Fibroblast of mammary gland (primary cell): ENCODE data around the gene SND1.

Experiments
- DNase-seq: peaks from one replicate; pipeline ENCODE4 v3.0.0-alpha.2; 2010; ENCODE audit warnings: low read depth
- H3K4me3 ChIP-seq: 2 replicates; pipeline ENCODE4 v1.5.1; 2011; ENCODE audit warnings: low read depth, mild to moderate bottlenecking, low read length, moderate library complexity; ENCODE audit not compliant: control insufficient read depth
- TF ChIP-seq, protein P1 (sequence below): conservative IDR thresholded peaks from 2 replicates; pipeline ENCODE4 v1.5.1; 2011; ENCODE audit warnings: low read depth, low read length, inconsistent platforms; ENCODE audit not compliant: control insufficient read depth, insufficient read depth

SND1 gene

DNA sequence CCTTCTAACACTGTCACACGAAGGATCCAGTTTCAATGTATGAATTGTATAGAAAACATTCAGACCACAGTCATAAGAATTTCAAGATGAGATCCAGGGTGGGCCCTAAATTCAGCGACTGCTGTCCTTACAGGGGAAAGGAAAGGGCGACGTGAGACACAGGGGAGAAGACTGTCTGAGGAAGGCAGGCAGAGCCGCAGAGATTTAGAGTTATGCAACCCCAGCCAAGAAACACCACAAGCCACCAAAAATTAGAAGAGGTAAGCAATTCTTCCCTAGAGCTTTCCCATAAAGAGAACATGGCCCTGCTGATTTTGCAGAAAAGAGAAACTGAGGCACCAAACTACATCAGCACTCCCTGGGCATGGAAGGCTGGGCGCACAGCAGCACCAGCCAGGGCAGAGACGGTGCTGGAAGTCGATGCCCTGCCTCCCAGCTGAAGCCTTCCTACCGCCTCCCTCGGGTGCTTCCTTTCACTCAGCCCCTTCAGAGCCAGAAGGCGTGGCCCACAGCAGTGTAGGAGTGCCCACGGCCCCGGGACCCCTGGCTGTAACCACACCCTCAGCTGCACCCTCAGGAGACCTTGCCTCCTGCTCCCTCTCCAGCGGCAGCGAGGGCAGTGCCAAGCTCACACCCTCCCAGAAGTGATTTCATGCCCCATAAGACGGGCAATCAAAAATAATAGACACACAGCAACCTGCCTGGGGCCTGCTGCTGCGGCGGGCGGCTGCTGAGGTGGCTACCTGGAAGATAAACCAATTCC is 460.2 kb downstream of the SND1 start:
- TF ChIP-seq, protein P1, sequence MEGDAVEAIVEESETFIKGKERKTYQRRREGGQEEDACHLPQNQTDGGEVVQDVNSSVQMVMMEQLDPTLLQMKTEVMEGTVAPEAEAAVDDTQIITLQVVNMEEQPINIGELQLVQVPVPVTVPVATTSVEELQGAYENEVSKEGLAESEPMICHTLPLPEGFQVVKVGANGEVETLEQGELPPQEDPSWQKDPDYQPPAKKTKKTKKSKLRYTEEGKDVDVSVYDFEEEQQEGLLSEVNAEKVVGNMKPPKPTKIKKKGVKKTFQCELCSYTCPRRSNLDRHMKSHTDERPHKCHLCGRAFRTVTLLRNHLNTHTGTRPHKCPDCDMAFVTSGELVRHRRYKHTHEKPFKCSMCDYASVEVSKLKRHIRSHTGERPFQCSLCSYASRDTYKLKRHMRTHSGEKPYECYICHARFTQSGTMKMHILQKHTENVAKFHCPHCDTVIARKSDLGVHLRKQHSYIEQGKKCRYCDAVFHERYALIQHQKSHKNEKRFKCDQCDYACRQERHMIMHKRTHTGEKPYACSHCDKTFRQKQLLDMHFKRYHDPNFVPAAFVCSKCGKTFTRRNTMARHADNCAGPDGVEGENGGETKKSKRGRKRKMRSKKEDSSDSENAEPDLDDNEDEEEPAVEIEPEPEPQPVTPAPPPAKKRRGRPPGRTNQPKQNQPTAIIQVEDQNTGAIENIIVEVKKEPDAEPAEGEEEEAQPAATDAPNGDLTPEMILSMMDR: no peak
- H3K4me3 ChIP-seq: no peak overlapping the region
- no peak for DNase-seq

DNA sequence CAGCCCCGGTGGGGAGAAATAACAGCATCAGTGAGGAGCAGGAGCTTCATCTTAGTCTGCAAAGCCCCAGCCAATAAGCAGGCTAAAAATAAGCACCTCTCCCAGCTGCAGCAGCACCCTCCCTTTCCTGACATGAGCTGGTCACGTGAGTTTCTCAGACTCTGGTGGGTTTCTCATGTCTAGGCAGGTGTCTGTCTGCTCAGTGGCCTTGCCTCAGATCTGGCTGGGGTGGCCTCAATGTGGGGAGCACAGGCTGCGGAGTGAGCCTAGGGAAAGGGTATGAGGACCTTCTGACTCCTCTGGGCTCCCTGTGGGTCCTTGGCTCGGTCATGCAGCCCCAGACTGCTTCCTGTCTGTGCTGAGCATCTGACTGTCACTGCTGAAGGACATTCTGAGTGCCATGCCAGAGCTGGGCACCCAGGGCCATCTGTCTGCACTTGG is 460.8 kb downstream of the SND1 start:
- H3K4me3 ChIP-seq: no peak overlapping the region
- DNase-seq: no peak
- TF ChIP-seq, protein P1: no peak

DNA sequence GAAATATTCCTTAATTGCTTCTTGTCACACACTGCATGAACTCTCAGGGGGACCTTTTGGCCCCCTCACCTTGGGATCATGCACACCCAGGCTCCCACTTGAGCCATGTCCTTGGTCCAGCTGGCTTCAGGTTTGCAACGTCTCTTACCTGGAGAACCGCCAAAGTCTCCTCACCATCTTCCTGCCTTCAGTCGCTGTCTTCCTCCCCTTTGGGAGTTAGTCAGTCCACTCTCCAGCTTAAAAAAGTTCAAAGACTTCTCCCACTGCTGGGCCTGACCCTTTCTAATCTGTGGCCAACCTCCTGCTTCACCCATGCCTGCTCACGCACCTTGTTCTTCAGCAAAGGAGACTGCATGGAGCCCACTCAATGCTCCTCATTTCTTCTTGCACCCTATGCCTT is 461.8 kb downstream of the SND1 start:
- DNase-seq: no peak
- no peak overlapping the region for H3K4me3 ChIP-seq
- TF ChIP-seq, protein P1: no peak

DNA sequence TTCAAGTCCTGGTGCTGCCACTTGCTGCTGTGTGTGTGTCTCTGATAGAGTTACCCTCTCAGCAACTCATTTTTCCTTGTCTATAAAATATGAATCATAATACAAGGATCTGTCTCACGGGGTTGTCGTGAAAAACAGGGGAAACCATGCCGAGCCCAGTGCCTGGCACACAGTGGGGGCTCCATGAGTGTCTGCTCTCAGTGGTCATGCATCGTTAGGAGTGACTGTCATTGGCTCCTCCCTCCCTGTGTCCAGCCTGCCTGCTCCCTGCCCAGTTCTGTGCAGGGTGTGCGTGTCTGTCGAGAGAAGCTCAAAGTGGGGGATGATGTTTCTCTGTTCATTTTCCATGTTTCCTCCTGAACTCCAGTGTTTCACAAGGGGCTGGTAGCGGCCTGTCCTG is 462.8 kb downstream of the SND1 start:
- TF ChIP-seq, protein P1: no peak

DNA sequence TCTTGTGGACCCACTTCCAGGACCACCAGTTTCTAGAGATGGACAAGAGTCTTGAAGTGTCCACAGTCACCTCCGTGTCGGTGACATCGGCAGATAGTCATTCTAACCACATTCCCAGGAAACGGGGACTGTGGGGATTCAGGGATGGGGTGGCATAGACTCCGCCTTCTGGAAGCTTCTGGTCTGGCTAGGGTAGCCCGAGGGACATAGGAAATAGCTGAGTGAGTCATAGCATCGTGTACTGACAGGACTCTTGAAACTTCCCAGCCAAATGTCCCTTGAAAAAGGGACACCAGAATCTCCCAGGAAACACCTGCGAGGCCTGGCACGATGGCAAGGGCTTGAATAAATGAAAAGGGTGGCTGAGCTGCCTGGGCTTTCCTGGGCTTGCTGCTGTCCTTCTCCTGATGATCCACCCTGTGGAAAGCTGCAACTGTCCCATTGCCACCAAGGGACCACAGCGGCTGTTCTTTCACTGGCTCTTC is 463.4 kb downstream of the SND1 start:
- TF ChIP-seq, protein P1: no peak
- DNase-seq: peak; percentile 19
- no peak overlapping the region for H3K4me3 ChIP-seq

More for the DNA sequence above, 462.8 kb downstream of the SND1 start:
- H3K4me3 ChIP-seq: no peak overlapping the region
- no peak for DNase-seq

DNA sequence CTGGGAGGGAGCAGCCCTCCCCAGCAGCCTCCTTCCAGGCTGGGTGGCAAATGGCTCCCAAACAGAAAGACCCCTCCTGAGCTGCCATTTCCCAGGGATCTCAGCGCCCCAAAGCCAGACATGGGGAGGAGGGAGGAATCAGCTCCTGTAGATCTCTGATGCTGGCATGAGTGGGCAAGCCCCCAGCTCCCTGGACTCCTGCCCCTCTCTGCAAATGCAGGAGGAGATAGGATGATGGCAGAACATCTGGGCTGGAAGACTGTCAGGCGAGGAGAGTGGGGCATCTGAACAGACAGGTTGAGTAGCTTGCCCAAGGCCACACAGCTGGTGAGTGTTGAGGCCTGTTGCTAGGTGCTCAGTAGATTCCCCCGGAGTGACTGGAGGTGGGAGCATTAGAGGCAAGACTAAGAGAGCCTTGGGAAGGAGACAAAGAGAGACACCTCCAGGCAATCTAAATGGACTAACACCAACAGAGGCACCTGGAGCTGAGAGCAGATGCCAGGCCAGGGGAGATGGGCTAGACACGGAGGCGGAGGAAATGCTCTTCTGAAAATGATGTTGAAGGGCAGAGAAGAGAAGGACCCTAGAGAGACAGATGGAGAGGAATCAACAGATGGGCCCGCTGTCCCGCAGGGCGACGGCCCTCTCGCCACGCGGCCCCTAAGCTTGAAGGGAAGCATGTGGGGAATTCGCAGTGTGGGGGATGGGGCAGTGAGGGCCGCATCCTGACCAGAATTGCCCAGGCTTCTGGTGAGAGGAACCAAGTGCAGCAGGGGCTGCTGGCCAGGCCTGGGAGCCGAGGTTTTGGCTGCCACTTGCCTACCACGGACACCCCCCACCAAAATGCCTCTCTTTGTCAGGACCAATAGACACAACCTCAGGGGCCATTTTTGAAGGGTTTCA is 464.1 kb downstream of the SND1 start:
- no peak for DNase-seq
- no peak overlapping the region for H3K4me3 ChIP-seq
- TF ChIP-seq, protein P1: no peak
